Uterus (tissue), 4 donors: ENCODE data around the gene CADPS2. TPM values are rescaled to one million over a fixed set of nuclear protein-coding genes. Genes with fewer than 3 reads are reported as not detected.

Experiments
- DNase-seq, 2 donors: peaks; one replicate each; pipeline ENCODE4 v3.0.0-alpha.2; 2019 to 2020
- H3K27ac ChIP-seq, 2 donors: fragments of 200-600 bp; sonication (generic); 1 replicate in 1 of 2; 2 replicates in 1 of 2; pipeline ENCODE4 v1.5.1; 2016 to 2018
- H3K27me3 ChIP-seq, 2 donors: fragments of 200-600 bp; sonication (generic); one replicate each; pipeline ENCODE4 v1.5.1; 2018 to 2019; ENCODE audit warnings: control low read depth in 1 of 2
- H3K36me3 ChIP-seq, 2 donors: fragments of 200-600 bp; sonication (generic); one replicate each; pipeline ENCODE4 v1.5.1; 2019; ENCODE audit warnings: control low read depth in 1 of 2
- H3K4me1 ChIP-seq, 2 donors: fragments of 200-600 bp; sonication (generic); one replicate each; pipeline ENCODE4 v1.5.1; 2018 to 2019; ENCODE audit warnings: control low read depth in 1 of 2
- H3K4me3 ChIP-seq, 2 donors: fragments of 200-600 bp; sonication (generic); 1 replicate in 1 of 2; 2 replicates in 1 of 2; pipeline ENCODE4 v1.5.1; 2018 to 2019; ENCODE audit warnings: mild to moderate bottlenecking in 1 of 2
- H3K9me3 ChIP-seq, 2 donors: fragments of 200-600 bp; sonication (generic); one replicate each; pipeline ENCODE4 v1.5.1; 2019; ENCODE audit warnings: control low read depth in 1 of 2
- CTCF ChIP-seq, 4 experiments: fragments of 200-600 bp in 2 of 4; fragments of 450-650 bp in 2 of 4; sonication (generic) in 2 of 4; IDR thresholded peaks; one replicate each; pipeline ENCODE4 v1.5.1; 2016 to 2019; ENCODE audit warnings: antibody characterized with exemption in 4 of 4, mild to moderate bottlenecking in 2 of 4, moderate library complexity in 1 of 4
- POLR2A ChIP-seq, 2 donors: fragments of 450-650 bp; IDR thresholded peaks; one replicate each; pipeline ENCODE4 v1.6.1; 2016; ENCODE audit warnings: antibody characterized with exemption in 2 of 2, mild to moderate bottlenecking in 1 of 2, moderate library complexity in 1 of 2
- intact Hi-C: fragments of 100-400 bp; cut with DNase I; formaldehyde crosslinking; loops from one replicate; pipeline ENCODE4 v1.15.1; 2023; ENCODE audit warnings: low total_unique reads
- total RNA-seq, 4 donors: library from RNA; depleted of rRNA in 3 of 4; stranded (reverse); fragments of >200 nt in 3 of 4; gene quantifications; one replicate each; pipeline versions ENCODE4 v1.1.0 to v1.2.4, GENCODE V29; 2014 to 2023
- donor health status: DM: yes; HTN: yes; CAD: no.

Gene CADPS2
- total RNA-seq, 4 donors from 2014 or later = 11.5 to 119 (median 36.8) TPM

GRCh38 chr7:122543891-122544290 lies 342.4 kb downstream of the CADPS2 start:
- no peaks in the 10 kb centered on the region for H3K36me3 ChIP-seq
- no peak overlapping the region for H3K27ac ChIP-seq
- no peaks in the 10 kb centered on the region for H3K4me1 ChIP-seq
- TF ChIP-seq CTCF (IDR thresholded peaks at IDR 0.05) (no peak), POLR2A (IDR thresholded peaks at IDR 0.05) (no peak)
- H3K9me3 ChIP-seq = no peaks in the 10 kb centered on the region
- intact Hi-C loops = no loop called here
- H3K4me3 ChIP-seq = no peak overlapping the region
- H3K27me3 ChIP-seq = no peaks in the 10 kb centered on the region
- no peak for DNase-seq

GRCh38 chr7:122543166-122543565 lies 343.1 kb downstream of the CADPS2 start:
- no peak for TF ChIP-seq CTCF (IDR thresholded peaks at IDR 0.05)
- no peak for TF ChIP-seq POLR2A (IDR thresholded peaks at IDR 0.05)
- Histone ChIP-seq H3K27ac (no peak overlapping the region), H3K27me3 (no peaks in the 10 kb centered on the region), H3K4me1 (no peaks in the 10 kb centered on the region), H3K36me3 (no peaks in the 10 kb centered on the region), H3K4me3 (no peak overlapping the region), H3K9me3 (no peaks in the 10 kb centered on the region)
- DNase-seq = no peak
- intact Hi-C loops = no loop called here

GRCh38 chr7:122535086-122535485 lies 351.2 kb downstream of the CADPS2 start:
- Histone ChIP-seq H3K27me3 (no peaks in the 10 kb centered on the region), H3K9me3 (no peaks in the 10 kb centered on the region), H3K36me3 (no peaks in the 10 kb centered on the region), H3K4me1 (no peaks in the 10 kb centered on the region), H3K27ac (no peak overlapping the region), H3K4me3 (no peak overlapping the region)
- no peak for DNase-seq
- intact Hi-C loops = no loop called here
- TF ChIP-seq CTCF (IDR thresholded peaks at IDR 0.05) = no peak
- no peak for TF ChIP-seq POLR2A (IDR thresholded peaks at IDR 0.05)

GRCh38 chr7:122532406-122533269 lies 353.6 kb downstream of the CADPS2 start:
- intact Hi-C loops = no loop called here
- no peak for TF ChIP-seq POLR2A (IDR thresholded peaks at IDR 0.05)
- TF ChIP-seq CTCF (IDR thresholded peaks at IDR 0.05) = peak in 2 of 4 experiments; percentile 21
- Histone ChIP-seq H3K36me3 (no peaks in the 10 kb centered on the region), H3K4me3 (no peak overlapping the region), H3K9me3 (no peaks in the 10 kb centered on the region), H3K27ac (no peak overlapping the region), H3K27me3 (no peaks in the 10 kb centered on the region), H3K4me1 (no peaks in the 10 kb centered on the region)
- no peak for DNase-seq

- Histone ChIP-seq H3K27ac (no peak overlapping the region), H3K27me3 (no peaks in the 10 kb centered on the region), H3K4me3 (no peak overlapping the region), H3K9me3 (no peaks in the 10 kb centered on the region), H3K4me1 (no peaks in the 10 kb centered on the region), H3K36me3 (no peaks in the 10 kb centered on the region)
- DNase-seq = no peak
- intact Hi-C loops = loop anchor here (10.0 kb wide), 1 partner anchor 304 kb away; no protein-coding TSS in a partner anchor
- TF ChIP-seq CTCF (IDR thresholded peaks at IDR 0.05) = peak in 2 of 4 experiments; percentile 28 to 34
- TF ChIP-seq POLR2A (IDR thresholded peaks at IDR 0.05) = no peak
Observed at GRCh38 chr7:122528879-122529481, 357.3 kb downstream of the CADPS2 start.
